Cardiac fibroblast (primary cell): ENCODE results near the gene PIN1.

Experiments used
- DNase-seq, 2 donors: peaks; one replicate each; pipeline versions ENCODE4 v3.0.0 to v3.0.0-alpha.2; 2010; ENCODE audit warnings: low read depth in 2 of 2
- H3K4me3 ChIP-seq, 2 donors: replicated peaks in 1 of 2; 1 replicate in 1 of 2; 2 replicates in 1 of 2; pipeline ENCODE4 v1.5.1; 2011; ENCODE audit warnings: low read depth in 2 of 2, low read length in 2 of 2, mild to moderate bottlenecking in 2 of 2, moderate library complexity in 1 of 2
- TF ChIP-seq, protein P1 (sequence below): IDR thresholded peaks from one replicate; pipeline ENCODE4 v1.5.1; 2011; ENCODE audit warnings: low read depth, mild to moderate bottlenecking, low read length, inconsistent platforms

PIN1 gene

DNA sequence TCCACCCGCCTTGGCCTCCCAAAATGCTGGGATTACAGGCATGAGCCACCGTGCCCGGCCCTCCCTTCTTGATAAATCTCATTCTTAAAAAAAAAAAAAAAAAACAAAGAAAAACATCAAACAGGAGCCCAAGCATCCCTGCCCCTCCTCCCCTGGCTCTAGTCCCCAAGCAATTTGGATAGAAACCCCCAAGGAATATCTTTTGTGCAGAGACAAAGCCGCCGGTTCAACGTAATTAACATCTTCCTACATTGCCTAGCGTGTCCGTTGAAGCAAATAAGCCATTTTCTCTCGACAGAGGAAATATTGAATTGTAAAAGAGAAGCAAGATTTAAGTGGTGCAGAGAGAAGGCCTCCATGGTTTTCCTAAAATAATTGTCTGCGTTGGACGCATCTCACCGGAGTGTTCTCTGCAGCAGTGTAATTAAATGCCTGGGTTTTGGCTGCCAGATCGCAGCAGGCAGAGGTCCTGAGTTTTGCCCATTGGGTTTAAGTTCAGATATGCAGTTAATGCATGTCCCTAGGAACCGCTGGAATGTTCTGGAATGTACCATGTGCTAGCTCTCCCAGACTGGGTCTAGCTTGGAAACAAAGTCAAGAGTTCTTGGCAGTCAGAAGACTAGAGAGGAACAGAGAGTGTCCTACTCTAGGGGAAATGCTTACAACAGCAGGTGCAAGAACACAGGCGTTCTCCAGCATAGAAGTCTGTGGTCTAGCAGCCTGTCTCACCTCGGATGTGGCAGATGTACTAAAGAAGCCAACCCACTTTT is 30.8 kb downstream of the PIN1 start:
- H3K4me3 ChIP-seq = no peak overlapping the region
- DNase-seq = no peak
- TF ChIP-seq, protein P1, sequence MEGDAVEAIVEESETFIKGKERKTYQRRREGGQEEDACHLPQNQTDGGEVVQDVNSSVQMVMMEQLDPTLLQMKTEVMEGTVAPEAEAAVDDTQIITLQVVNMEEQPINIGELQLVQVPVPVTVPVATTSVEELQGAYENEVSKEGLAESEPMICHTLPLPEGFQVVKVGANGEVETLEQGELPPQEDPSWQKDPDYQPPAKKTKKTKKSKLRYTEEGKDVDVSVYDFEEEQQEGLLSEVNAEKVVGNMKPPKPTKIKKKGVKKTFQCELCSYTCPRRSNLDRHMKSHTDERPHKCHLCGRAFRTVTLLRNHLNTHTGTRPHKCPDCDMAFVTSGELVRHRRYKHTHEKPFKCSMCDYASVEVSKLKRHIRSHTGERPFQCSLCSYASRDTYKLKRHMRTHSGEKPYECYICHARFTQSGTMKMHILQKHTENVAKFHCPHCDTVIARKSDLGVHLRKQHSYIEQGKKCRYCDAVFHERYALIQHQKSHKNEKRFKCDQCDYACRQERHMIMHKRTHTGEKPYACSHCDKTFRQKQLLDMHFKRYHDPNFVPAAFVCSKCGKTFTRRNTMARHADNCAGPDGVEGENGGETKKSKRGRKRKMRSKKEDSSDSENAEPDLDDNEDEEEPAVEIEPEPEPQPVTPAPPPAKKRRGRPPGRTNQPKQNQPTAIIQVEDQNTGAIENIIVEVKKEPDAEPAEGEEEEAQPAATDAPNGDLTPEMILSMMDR = no peak

DNA sequence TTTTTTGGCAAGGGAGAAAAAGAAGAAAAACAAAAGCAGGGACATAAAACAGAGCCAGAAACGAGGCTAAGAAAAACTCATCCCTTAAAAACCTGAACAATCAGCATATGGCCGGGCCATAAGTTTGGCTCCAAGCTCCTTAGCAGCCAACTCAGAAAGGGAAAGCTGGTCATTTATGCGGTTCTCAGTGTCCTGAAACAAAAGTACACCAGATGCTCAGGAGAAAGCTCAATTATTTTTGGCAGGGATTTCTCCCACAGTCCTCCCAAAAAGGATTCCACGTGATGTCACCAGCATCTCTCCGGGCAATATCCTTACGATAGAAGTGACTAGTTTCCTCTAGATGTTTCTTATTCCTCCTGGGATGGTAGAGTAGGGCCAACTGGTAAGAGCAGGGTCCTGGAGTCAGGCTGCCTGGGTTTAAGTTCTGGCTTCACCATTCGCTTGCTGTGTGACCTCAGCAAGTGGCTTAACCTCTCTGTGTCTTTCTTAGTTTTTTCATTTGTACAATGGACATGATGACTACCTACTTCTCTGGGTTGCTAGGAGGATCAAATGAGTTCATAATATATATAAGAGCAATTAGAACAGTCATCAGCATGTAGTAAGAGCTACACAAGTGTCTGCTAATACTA is 34.0 kb downstream of the PIN1 start:
- TF ChIP-seq, protein P1 = no peak
- DNase-seq = no peak
- H3K4me3 ChIP-seq = no peak overlapping the region

DNA sequence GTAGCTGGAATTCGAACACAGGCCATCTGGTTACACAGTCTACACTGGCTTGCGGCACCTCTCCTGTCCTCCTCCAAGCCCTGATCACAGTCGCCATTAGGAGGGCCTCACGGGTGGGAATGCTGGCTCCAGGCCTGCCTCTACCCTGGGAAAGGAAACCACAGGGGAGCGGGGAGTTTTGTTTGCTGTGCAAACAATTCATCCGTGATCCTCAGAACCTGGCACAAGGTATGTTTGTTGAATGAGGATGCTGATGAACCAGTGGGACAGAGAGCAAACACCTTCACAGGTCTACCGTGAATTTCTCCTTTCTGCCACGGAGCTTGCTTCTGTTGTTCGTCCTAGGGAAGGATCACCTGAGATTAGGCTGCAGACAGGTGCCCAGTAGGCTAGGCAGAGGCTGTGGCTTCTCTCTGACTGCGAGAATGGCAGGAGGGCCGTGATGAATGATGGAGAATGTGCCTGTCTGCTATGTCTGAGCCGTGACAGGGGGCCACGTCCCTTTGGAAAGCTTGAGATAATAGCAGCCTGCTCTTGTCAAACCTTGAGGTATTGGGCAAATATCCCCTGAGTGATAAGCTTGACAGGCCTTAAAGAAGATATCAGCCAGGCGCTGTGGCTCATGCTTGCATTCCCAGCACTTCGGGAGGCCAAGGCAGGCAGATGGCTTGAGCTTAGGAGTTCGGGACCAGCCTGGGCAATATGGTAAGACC is 36.7 kb downstream of the PIN1 start:
- DNase-seq = no peak
- H3K4me3 ChIP-seq = no peak overlapping the region
- TF ChIP-seq, protein P1 = no peak

DNA sequence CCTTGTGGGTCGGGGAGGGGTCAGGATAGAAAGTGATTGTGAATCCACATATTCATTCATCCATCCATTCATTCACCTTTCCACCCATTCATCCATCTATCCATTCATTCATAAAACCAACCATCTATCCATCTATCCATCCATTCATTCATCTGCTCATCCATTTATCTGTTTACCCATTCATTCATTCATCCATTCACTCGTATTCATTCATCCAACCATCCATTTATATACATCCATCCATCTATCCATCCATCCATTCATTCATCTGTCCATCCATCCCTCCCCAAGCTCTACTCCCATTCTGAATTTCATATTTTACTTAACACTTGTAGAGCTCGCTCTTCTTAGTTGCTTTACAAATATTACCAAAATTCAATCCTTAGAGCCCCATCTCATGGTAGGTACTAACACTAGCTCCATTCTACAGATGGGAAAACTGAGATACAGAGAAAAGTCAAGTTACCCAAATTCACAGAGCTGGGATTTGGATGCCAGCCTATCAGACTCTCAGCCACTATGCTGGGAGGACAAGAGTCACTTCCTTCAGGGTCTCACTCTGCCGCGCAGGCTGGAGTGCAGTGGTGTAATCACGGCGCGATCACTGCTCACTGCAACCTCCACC is 37.6 kb downstream of the PIN1 start:
- H3K4me3 ChIP-seq = no peak overlapping the region
- TF ChIP-seq, protein P1 = no peak
- no peak for DNase-seq

DNA sequence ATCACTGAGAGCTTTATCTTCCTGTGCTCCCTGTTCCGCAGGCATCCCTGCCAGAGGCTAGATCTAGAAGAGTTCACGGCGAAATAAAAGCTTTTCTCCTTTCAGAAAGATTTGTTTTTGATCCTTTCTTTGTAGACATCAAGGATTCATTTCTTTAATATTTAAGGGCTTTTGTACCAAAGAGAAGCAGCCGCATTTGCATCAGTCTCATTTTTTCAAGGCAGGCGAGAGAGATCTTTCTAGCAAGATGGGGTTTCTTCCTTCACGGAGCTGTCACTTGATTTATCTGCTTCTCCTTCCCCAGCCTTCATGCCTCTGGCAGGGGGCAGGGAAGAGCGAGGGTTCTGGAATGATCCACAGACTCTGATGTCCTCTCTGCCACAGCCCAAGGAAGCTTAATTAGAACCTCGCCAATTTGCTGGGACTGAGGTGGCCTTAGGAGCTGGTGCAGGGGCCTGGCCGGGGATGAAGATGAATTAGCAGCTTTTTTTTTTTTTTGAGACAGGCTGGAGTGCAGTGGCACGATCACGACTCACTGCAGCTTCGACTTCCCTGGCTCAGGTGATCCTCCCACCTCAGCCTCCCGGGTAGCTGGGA is 40.0 kb downstream of the PIN1 start:
- no peak overlapping the region for H3K4me3 ChIP-seq
- DNase-seq = no peak
- TF ChIP-seq, protein P1 = no peak

DNA sequence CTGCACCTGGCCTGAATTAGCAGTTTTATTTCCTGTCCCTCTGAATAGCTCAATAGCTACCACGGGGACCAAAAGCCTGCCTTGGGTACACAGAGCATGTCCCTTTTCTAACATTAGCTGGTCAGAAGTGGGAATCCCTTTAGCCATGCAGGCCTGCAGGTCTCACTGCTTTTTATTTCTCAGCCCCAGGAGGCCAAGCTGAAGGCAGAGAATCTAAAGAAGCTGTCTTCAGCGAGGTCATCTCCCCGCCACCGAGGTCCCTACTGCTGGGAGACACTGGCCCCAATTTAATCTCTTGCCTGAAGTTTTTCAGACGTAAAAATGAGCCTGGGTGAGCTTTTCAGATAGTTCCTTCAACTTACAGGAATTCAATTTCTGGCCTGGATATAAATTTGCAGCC is 40.7 kb downstream of the PIN1 start:
- no peak for DNase-seq
- H3K4me3 ChIP-seq = no peak overlapping the region
- TF ChIP-seq, protein P1 = no peak
